Measurements from ENCODE around the gene PRPF8.
"Not testable (repeated sequence)": the region's sequence is repeated elsewhere in the genome, so short reads cannot be mapped to it uniquely, and the experiment has no call there.

GRCh38 chr17:1688405-1688804, 3.7 kb upstream of the PRPF8 start:
- not testable (repeated sequence) for TF ChIP-seq EZH2 (IDR thresholded peaks at IDR 0.05; ENCODE audit: insufficient read depth, low read length); CTCF (IDR thresholded peaks at IDR 0.05; ENCODE audit: insufficient read depth, low read depth, low read length)

All from astrocyte (in vitro differentiated cells and primary cell).